Stimulated activated CD8-positive, alpha-beta memory T cell treated with anti-CD3 and anti-CD28 coated beads, Interleukin-12 subunit alpha, Interleukin-12 subunit beta, amount 100 ng/mL, for 4 hours (primary cell): ENCODE data around the gene PVR.
"Not testable (repeated sequence)": the region's sequence is repeated elsewhere in the genome, so short reads cannot be mapped to it uniquely, and the experiment has no call there.

ENCODE experiments used
- DNase-seq: peaks from one replicate; pipeline ENCODE4 v3.0.0-alpha.2; 2020; ENCODE audit warnings: low read depth

Gene PVR

GRCh38 chr19:44645407-44646048 lies 1.8 kb downstream of the PVR start:
- no peak for DNase-seq

- DNase-seq: no peak
These were observed 2.3 kb downstream of the PVR start for GRCh38 chr19:44646049-44646416.

- DNase-seq: no peak
These were observed 3.4 kb downstream of the PVR start for GRCh38 chr19:44647144-44647543.

GRCh38 chr19:44648631-44649251 lies 5.0 kb downstream of the PVR start:
- DNase-seq: no peak

GRCh38 chr19:44649578-44650145 lies 6.0 kb downstream of the PVR start:
- no peak for DNase-seq

- no peak for DNase-seq
These were observed 9.6 kb downstream of the PVR start for GRCh38 chr19:44653343-44653742.

- DNase-seq: peak; percentile 39
These were observed 10.5 kb downstream of the PVR start for GRCh38 chr19:44653977-44654774.

GRCh38 chr19:44657211-44657921 lies 13.7 kb downstream of the PVR start:
- peak; percentile 43 for DNase-seq

- no peak for DNase-seq
These were observed 14.5 kb downstream of the PVR start for GRCh38 chr19:44658069-44658733.

GRCh38 chr19:44660081-44660480 lies 16.4 kb downstream of the PVR start:
- no peak for DNase-seq

- no peak for DNase-seq
These were observed 17.5 kb downstream of the PVR start for GRCh38 chr19:44661205-44661604.

GRCh38 chr19:44661904-44662303 lies 18.2 kb downstream of the PVR start:
- DNase-seq: no peak

GRCh38 chr19:44662691-44663385 lies 19.1 kb downstream of the PVR start:
- DNase-seq: no peak

GRCh38 chr19:44663996-44664395 lies 20.3 kb downstream of the PVR start:
- no peak for DNase-seq

GRCh38 chr19:44664976-44665375 lies 21.3 kb downstream of the PVR start:
- DNase-seq: no peak

GRCh38 chr19:44666852-44667556 lies 23.3 kb downstream of the PVR start:
- DNase-seq: no peak

GRCh38 chr19:44668985-44669764 lies 25.5 kb downstream of the PVR start:
- no peak for DNase-seq

GRCh38 chr19:44670027-44670426 lies 26.3 kb downstream of the PVR start:
- DNase-seq: not testable (repeated sequence)

- DNase-seq: no peak
These were observed 27.7 kb downstream of the PVR start, which contains the start of gene CEACAM19 for GRCh38 chr19:44671400-44671799. Gene CEACAM19 (plus strand): TSS chr19:44671482. CDS start chr19:44671932, 450 bp downstream.
